ENCODE measurements around the gene GNGT2.
A peak's percentile ranks its signal among the peaks of the same experiment; 100 is the strongest.

Gene GNGT2

DNA sequence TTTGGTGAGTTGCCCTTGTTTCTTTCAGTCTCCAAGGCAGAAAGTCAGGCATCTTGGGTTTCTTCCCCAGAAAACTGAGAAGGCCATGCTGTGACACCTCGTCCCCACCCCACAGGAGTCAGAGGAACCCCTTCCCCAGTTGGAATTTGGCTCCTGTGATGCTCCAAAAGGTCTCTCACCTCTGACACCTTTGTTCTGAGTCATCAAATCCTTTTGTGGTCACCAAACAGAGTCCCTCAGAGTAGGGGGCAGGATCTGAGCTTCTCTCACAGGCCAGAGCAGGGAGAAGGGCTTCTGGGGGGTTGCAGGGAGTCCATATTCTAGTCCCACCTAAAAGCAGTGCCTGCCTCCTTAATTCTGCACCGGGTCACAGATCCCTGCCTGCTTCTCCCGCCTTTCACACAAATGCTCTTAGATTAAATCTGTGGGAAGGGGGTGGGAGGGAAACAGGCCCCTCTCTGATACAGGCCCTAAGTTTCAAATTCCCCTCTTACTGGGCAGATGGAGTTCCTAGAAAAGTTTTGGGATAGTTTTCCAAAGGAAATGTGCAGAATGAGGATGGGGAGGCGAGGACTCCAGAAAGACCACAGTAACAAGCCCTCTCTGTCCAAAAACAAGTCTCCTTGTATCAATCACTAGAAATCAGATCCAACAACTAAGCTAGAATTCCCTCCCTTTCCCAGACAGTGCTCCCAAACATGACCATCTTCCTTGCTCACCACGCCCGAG is 18.9 kb upstream of the GNGT2 start:
- no peak for DNase-seq

DNA sequence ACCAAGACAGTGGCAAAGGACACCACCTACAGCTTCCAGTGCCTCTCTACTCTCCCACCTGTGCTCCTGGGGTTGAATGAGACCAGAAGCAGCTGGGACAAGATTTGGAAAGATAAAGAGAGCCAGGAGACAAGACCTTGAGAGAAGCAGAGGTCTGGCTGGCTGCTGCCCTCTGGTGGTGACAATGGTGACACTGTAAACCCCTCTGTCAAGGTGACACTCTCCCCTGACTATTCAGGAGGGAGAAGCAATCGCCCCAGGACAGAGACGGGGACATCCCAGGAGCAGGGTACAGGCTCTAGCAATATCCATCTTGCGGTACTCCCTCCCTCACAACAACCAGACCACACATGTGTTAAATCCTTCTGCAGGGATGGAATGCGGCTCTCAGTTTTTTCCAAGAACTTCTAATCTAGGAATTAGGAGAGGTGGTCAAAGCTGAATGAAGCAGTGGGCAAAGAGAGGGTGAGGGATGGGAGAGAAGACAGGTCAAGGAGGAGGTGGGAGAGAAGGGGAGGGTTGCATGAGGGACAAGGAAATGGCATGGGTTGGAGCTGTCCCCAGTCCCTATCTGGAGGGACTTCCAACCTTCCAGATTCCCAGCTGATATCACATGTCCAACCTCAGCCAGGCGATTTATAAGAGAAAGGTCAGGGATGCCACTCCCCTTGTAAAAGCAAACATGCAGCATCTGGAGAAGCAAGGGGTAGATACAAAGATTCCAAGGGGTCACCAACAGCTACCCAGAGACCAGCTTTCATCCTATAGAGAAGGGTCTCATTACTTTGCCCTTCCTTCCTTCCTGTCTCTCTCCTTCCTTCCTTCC is 17.3 kb upstream of the GNGT2 start:
- DNase-seq, result peak; percentile 32 to 62

- no peak for DNase-seq
Observed at GRCh38 chr17:49226771-49227435, 16.5 kb upstream of the GNGT2 start.

DNA sequence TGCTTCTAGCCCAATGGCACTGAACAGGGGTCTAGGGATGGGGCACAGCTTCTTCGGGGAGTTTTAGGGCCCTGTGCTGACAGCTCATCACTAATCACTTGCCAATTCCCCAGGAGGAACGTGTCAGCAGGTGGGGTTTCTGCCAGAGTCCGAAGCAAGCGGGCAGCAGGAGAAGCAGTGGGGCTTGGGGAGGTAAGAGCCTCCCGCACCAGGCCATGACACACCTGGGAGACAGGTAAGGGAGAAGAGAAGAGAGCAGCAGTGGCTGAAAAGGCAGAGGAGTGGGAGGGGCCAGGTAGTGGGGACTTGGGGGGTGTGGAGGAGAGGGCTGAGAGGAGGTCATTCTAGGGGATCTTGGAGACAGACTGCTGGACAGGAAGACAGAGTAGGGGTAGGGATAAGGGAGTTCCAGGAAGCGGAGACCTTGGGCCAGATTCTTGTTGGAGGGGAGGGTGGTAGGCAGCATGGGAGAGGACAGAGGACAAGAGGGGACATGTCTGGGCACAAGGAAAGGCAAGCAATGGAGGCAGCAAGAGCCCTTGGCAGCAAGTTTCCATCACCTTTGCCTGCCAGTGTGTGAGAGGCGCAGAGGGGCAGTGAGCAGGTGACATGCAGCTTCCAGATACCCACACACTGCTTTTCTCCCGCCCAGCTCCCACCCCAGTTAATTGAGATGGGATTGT is 15.3 kb upstream of the GNGT2 start:
- no peak for DNase-seq

GRCh38 chr17:49224997-49225337 is 14.6 kb upstream of the GNGT2 start:
- no peak for DNase-seq

- DNase-seq, result peak in 1 of 2 experiments; percentile 43
Observed at GRCh38 chr17:49224198-49224996, 14.0 kb upstream of the GNGT2 start.

DNA sequence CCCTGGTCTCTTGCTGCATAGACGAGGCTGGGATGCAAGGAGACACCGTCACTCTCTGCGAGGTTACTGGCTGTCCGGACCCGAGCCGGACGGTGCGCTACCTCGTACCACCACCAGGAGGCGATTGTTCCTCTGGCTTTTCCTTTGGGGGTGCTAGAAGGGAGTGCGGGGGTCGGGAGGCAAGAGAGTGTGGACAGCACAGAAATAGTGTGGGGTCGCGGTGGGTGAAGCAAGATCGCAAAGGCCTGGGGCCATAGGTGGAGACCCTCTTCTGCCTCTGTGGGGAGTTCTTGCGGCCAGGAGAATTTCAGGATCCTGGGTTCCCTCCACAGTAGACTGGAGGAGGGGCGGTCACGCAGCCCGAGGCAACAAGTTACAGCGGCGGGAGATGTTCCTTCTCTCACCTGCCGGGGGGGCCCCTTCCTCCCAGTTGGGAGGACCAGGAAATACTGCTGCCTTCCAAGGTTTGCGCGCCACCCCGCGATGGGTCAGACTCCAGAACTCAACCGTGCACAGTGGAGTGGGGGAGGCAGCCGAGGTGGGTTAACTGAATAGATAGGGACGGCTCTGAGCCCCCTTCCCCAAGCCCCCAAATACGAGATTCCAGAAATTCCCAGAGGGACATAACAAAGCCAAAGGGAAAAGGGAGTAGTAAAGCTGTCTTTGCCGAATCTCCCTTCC is 13.3 kb upstream of the GNGT2 start:
- peak; percentile 40 to 51 for DNase-seq

- DNase-seq, result no peak
Observed at GRCh38 chr17:49223168-49223516, 12.8 kb upstream of the GNGT2 start.

- DNase-seq, result no peak
Observed at GRCh38 chr17:49219987-49220386, 9.6 kb upstream of the GNGT2 start.

DNA sequence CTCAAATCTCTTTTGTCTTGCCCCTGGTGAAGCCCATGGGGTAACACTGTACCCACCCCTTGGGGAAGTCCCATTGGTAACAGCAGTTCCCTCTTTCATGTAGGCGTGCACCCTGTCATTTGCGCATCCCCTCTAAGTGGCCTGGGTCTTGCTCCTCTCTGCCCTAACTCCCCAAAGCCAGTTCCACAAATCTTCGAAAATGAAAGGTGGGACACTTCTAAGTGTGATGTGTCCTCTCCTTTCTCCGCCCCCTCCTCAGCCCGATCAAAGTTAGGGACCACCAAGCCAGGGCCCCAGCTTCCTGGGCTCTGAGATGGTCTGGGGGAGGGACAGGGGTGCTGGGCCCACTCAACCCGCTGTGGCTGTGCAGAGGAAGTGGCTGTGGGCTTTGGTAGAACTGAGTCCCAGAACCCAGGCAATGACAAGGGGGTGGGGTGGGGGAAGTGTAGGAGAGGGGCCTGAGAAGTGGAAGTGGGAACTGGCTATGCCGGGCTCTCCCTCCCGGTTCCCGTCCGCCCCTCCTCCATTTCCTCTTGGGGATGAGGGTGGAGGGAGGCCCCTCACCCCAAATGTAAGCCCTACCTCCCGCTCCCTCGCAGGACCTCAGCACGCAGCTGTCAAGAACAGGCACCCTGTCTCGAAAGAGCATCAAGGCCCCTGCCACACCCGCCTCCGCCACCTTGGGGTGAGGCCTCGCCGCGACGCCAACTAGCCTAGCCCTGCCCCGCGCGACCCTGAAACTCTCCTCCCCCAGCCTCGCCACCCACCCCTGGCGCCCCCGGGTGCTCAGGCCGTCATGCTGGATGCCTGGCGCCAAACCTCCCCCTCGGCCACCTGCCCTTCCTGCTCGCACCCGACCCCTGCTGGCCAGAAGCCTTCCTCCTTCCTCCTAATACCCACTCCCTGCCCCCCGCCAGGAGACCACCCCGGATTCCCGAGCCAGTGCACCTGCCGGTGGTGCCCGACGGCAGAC is 8.9 kb upstream of the GNGT2 start:
- DNase-seq, result no peak

DNA sequence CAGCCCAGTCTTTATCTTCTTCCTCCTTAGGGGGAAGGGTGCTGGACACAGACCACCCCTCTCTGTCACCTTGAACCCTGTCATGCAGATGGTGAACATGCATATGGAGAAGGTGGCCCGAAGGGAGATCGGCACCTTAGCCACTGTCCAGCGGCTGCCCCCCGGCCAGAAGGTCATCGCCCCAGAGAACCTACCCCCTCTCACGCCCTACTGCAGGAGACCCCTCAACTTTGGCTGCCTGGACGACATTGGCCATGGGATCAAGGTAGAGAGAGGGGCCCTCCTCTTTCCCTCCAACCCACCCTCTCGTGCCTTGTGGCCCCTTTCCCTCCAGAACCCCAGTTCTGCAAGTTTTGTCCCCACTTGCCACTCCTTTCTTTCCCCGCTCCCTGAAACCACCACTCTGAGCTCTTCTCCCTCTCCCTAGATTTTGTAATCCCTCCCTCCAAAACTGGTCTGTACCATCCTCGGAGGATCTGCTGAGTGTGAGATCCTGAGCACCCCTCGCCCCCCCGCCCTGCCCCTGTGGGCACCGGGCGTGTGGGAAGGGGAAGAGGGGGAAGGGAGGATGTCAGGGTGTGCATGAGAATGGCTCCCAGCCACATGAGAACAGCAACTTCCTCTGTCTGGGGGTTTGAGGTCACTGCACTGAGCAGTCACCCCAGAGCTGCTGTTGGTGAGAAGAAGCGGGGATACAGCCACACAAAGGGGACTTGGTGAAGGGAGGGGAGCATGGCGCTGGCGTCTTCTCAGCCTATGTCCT is 7.5 kb upstream of the GNGT2 start:
- no peak for DNase-seq

GRCh38 chr17:49216953-49217650 is 6.7 kb upstream of the GNGT2 start:
- no peak for DNase-seq

- no peak for DNase-seq
Observed at GRCh38 chr17:49216482-49216881, 6.1 kb upstream of the GNGT2 start.

- DNase-seq, result no peak
Observed at GRCh38 chr17:49214676-49215360, 4.4 kb upstream of the GNGT2 start.

DNA sequence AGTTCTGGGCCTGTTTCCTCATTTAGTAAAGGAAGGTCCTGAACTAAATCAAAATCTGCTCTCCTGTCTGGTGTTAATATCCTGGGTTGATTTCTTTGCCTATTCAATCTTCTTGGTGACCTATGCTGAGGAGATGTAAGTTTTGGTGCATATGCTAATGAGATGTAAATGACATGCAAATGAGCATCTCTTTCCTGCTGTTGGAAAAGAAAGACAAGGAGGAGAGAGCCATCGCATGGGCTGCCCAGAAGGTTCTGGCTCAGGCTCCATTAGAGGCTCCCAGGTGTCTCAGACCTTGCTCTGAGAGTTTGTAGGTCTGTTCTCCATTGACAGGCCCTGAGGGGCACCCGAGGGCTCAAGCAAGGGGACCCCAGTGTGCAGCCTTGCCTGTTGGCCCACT is 3.5 kb upstream of the GNGT2 start:
- no peak for DNase-seq

DNA sequence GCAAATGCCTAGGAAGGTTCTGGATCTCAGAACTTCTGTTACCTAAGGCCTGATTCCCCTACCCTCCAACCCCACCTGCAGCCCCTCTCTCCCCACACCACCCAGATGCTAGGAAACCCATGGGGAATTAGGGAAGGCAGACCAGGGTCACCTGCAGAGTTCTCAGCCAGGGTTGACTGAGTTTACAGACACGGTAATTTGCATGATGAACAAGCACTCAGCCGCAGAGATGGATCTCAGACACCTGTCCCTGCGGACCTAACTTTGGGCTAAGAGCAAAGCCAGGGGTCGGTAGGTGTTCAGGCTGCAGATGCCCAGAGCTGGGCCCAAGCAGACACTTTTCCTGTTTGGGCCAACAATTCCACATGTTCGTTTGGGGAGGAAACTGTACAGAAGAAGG is 3.0 kb upstream of the GNGT2 start:
- DNase-seq, result no peak

GRCh38 chr17:49209061-49209571 is 1.3 kb downstream of the GNGT2 start:
- no peak for DNase-seq

GRCh38 chr17:49204516-49204915 is 5.9 kb downstream of the GNGT2 start:
- no peak for DNase-seq

All from NCI-H187 (cell line).